Measurements from ENCODE around the gene SMIM41. TPM values are rescaled to one million over a fixed set of nuclear protein-coding genes. Genes with fewer than 3 reads are reported as not detected.
A peak's percentile ranks its signal among the peaks of the same experiment; 100 is the strongest.

The SMIM41 gene
- polyA plus RNA-seq, 3 donors = not detected

- H3K27me3 Mint-ChIP-seq (ENCODE audit: low read depth in 3 of 3) = peaks cover 22 to 31% (median 26%) of the 10 kb centered on the region in 3 donors
- no peaks in the 10 kb centered on the region for H3K9me3 ChIP-seq (replicated peaks in 1 of 2; ENCODE audit: control insufficient read depth in 1 of 2, insufficient read depth in 1 of 2, low read length in 2 of 2)
- peaks cover 0 to 14% (median 2%) of the 10 kb centered on the region in 7 donors for H3K9me3 Mint-ChIP-seq
- peaks cover 0 to 20% of the 10 kb centered on the region in 2 donors for H3K36me3 ChIP-seq (replicated peaks in 1 of 2; ENCODE audit: control insufficient read depth in 1 of 2, insufficient read depth in 2 of 2, low read length in 2 of 2)
- H3K27me3 ChIP-seq (ENCODE audit: control insufficient read depth in 2 of 2, insufficient read depth in 2 of 2, low read length in 2 of 2) = peaks cover 0 to 17% of the 10 kb centered on the region in 2 donors
- no peak overlapping the region for H3K27ac Mint-ChIP-seq
- H4K20me1 ChIP-seq (ENCODE audit: insufficient read depth, low read length) = peaks cover 73% of the 10 kb centered on the region
- H3K4me3 Mint-ChIP-seq = peak overlapping the region in 1 of 2 donors; percentile 24
- WGBS (ENCODE audit: insufficient coverage) = 100% methylated on average over 10 of the region's 21 CpGs
- no peak for TF ChIP-seq CTCF (IDR thresholded peaks at IDR 0.05)
- H3K9ac ChIP-seq (ENCODE audit: insufficient read depth, low read length, poor library complexity, severe bottlenecking) = no peak overlapping the region
- peaks cover 13% of the 10 kb centered on the region for H3K4me1 Mint-ChIP-seq
- H3K4me1 ChIP-seq (ENCODE audit: control insufficient read depth in 1 of 2, insufficient read depth in 2 of 2, low read length in 2 of 2) = peaks cover 21 to 34% of the 10 kb centered on the region in 2 donors
- no peak for DNase-seq
- no peak overlapping the region for H3K27ac ChIP-seq (ENCODE audit: low read depth in 1 of 2, low read length in 2 of 2)
- H3K4me2 ChIP-seq (replicated peaks; ENCODE audit: extremely low read depth, low read length, poor library complexity, severe bottlenecking) = no peak overlapping the region
- intact Hi-C loops (cut with micrococcal nuclease) = no loop called here
- no peaks in the 10 kb centered on the region for H3K79me2 ChIP-seq (ENCODE audit: insufficient read depth, low read length)
- no peak overlapping the region for H2AFZ ChIP-seq (ENCODE audit: insufficient read depth, low read depth, low read length, poor library complexity, severe bottlenecking)
- peaks cover 15 to 38% of the 10 kb centered on the region in 2 donors for H3K36me3 Mint-ChIP-seq
- H3K4me3 ChIP-seq (replicated peaks in 1 of 3; ENCODE audit: low read depth in 2 of 3, low read length in 3 of 3) = peak overlapping the region in 1 of 3 experiments; percentile 87
Measured at GRCh38 chr12:52054833-52055730, 24.4 kb upstream of the SMIM41 start.

- H3K4me1 Mint-ChIP-seq = peaks cover 9% of the 10 kb centered on the region
- intact Hi-C loops (cut with micrococcal nuclease) = no loop called here
- Histone ChIP-seq H3K4me3 (replicated peaks in 1 of 3; ENCODE audit: low read depth in 2 of 3, low read length in 3 of 3) (no peak overlapping the region), H3K4me2 (replicated peaks; ENCODE audit: extremely low read depth, low read length, poor library complexity, severe bottlenecking) (no peak overlapping the region), H3K27me3 (ENCODE audit: control insufficient read depth in 2 of 2, insufficient read depth in 2 of 2, low read length in 2 of 2) (peaks cover 0 to 16% of the 10 kb centered on the region in 2 donors), H3K79me2 (ENCODE audit: insufficient read depth, low read length) (no peaks in the 10 kb centered on the region), H3K9ac (ENCODE audit: insufficient read depth, low read length, poor library complexity, severe bottlenecking) (no peak overlapping the region), H2AFZ (ENCODE audit: insufficient read depth, low read depth, low read length, poor library complexity, severe bottlenecking) (no peak overlapping the region), H3K4me1 (ENCODE audit: control insufficient read depth in 1 of 2, insufficient read depth in 2 of 2, low read length in 2 of 2) (peaks cover 12 to 26% of the 10 kb centered on the region in 2 donors), H3K36me3 (replicated peaks in 1 of 2; ENCODE audit: control insufficient read depth in 1 of 2, insufficient read depth in 2 of 2, low read length in 2 of 2) (peaks cover 0 to 20% of the 10 kb centered on the region in 2 donors), H3K27ac (ENCODE audit: low read depth in 1 of 2, low read length in 2 of 2) (no peak overlapping the region), H4K20me1 (ENCODE audit: insufficient read depth, low read length) (peaks cover 73% of the 10 kb centered on the region), H3K9me3 (replicated peaks in 1 of 2; ENCODE audit: control insufficient read depth in 1 of 2, insufficient read depth in 1 of 2, low read length in 2 of 2) (no peaks in the 10 kb centered on the region)
- TF ChIP-seq CTCF (IDR thresholded peaks at IDR 0.05) = no peak
- no peak for DNase-seq
- H3K27ac Mint-ChIP-seq = peak overlapping the region in 3 of 7 donors; percentile 17 to 74 (median 35)
- H3K36me3 Mint-ChIP-seq = peaks cover 15 to 38% of the 10 kb centered on the region in 2 donors
- H3K9me3 Mint-ChIP-seq = peaks cover 0 to 14% (median 2%) of the 10 kb centered on the region in 7 donors
- peaks cover 22 to 24% (median 22%) of the 10 kb centered on the region in 3 donors for H3K27me3 Mint-ChIP-seq (ENCODE audit: low read depth in 3 of 3)
- H3K4me3 Mint-ChIP-seq = no peak overlapping the region
- 94% methylated on average over 9 of the region's 27 CpGs for WGBS (ENCODE audit: insufficient coverage)
Measured at GRCh38 chr12:52055731-52056711, 23.5 kb upstream of the SMIM41 start.

Measured in CD14-positive monocyte (primary cell).